HCT116 (cell line): ENCODE results near the gene AFAP1.

Experiments used
- POLR2AphosphoS5 ChIP-seq: IDR thresholded peaks from 2 replicates; pipeline ENCODE4 v1.6.1; 2011; ENCODE audit warnings: mild to moderate bottlenecking, low read depth, low read length, moderate library complexity
- TF ChIP-seq, protein P1 (sequence below), 3 experiments: fragments of 200-600 bp in 1 of 3; sonication (generic) in 1 of 3; IDR thresholded peaks in 2 of 3; conservative IDR thresholded peaks in 1 of 3; 2 replicates each; pipeline ENCODE4 v1.5.1; 2012 to 2017; ENCODE audit warnings: low read depth in 2 of 3, low read length in 2 of 3, antibody characterized with exemption in 1 of 3, borderline replicate concordance in 1 of 3, control low read depth in 1 of 3, mild to moderate bottlenecking in 1 of 3, mixed read lengths in 1 of 3, mixed run types in 1 of 3, moderate library complexity in 1 of 3; ENCODE audit not compliant: insufficient read depth in 1 of 3

DNA sequence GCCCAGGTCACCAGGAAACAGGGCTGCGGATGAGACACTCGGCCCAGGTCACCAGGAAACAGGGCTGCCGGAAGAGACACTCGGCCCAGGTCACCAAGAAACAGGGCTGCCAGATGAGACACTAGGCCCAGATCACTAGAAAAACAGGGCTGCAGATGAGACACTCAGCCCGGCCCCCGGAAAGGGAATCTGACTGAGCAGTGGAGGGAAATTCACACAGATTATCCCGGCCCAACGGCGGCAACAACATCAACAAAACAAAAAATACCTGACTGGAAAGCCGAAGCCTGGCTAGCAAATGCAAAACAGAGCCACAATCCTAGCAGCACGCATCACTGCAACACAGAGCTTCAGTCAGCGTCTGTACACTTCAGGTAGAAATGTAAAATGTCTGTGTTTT, 20.7 kb downstream of the AFAP1 start:
- TF ChIP-seq, protein P1, sequence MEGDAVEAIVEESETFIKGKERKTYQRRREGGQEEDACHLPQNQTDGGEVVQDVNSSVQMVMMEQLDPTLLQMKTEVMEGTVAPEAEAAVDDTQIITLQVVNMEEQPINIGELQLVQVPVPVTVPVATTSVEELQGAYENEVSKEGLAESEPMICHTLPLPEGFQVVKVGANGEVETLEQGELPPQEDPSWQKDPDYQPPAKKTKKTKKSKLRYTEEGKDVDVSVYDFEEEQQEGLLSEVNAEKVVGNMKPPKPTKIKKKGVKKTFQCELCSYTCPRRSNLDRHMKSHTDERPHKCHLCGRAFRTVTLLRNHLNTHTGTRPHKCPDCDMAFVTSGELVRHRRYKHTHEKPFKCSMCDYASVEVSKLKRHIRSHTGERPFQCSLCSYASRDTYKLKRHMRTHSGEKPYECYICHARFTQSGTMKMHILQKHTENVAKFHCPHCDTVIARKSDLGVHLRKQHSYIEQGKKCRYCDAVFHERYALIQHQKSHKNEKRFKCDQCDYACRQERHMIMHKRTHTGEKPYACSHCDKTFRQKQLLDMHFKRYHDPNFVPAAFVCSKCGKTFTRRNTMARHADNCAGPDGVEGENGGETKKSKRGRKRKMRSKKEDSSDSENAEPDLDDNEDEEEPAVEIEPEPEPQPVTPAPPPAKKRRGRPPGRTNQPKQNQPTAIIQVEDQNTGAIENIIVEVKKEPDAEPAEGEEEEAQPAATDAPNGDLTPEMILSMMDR (IDR thresholded peaks at IDR 0.05 in 2 of 3, conservative IDR thresholded peaks at IDR 0.05 in 1 of 3; ENCODE audit: borderline replicate concordance in 1 of 3, insufficient read depth in 1 of 3, low read depth in 2 of 3, low read length in 2 of 3), result no peak
- no peak for TF ChIP-seq POLR2AphosphoS5
